Testis (tissue), 3 donors: ENCODE measurements around the gene PAPPA2. TPM values are rescaled to one million over a fixed set of nuclear protein-coding genes. Genes with fewer than 3 reads are reported as not detected.

Source experiments
- DNase-seq: peaks from one replicate; pipeline ENCODE4 v3.0.0-alpha.2; 2019
- H3K27ac ChIP-seq, 2 donors: fragments of 200-600 bp; sonication (generic); one replicate each; pipeline ENCODE4 v1.5.1; 2019
- H3K27me3 ChIP-seq: fragments of 200-600 bp; sonication (generic); one replicate; pipeline ENCODE4 v1.5.1; 2019
- H3K36me3 ChIP-seq: fragments of 200-600 bp; sonication (generic); one replicate; pipeline ENCODE4 v1.5.1; 2017; ENCODE audit warnings: low read depth; ENCODE audit errors: missing control alignments
- H3K4me1 ChIP-seq: fragments of 200-600 bp; sonication (generic); one replicate; pipeline ENCODE4 v1.5.1; 2019
- H3K4me3 ChIP-seq, 2 donors: fragments of 200-600 bp; sonication (generic); one replicate each; pipeline ENCODE4 v1.5.1; 2017 to 2019
- H3K9me3 ChIP-seq: fragments of 200-600 bp; sonication (generic); one replicate; pipeline ENCODE4 v1.5.1; 2017
- CTCF ChIP-seq, 3 experiments: fragments of 450-650 bp in 2 of 3; fragments of 200-600 bp in 1 of 3; sonication (generic) in 1 of 3; IDR thresholded peaks; one replicate each; pipeline ENCODE4 v1.5.1; 2016 to 2019; ENCODE audit warnings: antibody characterized with exemption in 3 of 3, mild to moderate bottlenecking in 2 of 3, moderate library complexity in 1 of 3
- POLR2A ChIP-seq: fragments of 450-650 bp; IDR thresholded peaks from one replicate; pipeline ENCODE4 v1.6.1; 2017; ENCODE audit warnings: antibody characterized with exemption, mild to moderate bottlenecking, moderate library complexity
- WGBS, 2 donors: methylation state at CpG; one replicate each; pipeline ENCODE4 v1.1.5; 2018; 5-methylcytosine and 5-hydroxymethylcytosine counted together
- intact Hi-C: fragments of 100-400 bp; cut with DNase I; formaldehyde crosslinking; loops from one replicate; pipeline ENCODE4 v1.15.1; 2023; ENCODE audit warnings: low total_unique reads
- polyA plus RNA-seq: library from polyadenylated mRNA; stranded (reverse); fragments of 350-450 nt; fragmentation: Illumina TruSeq; extraction: RNeasy Lipid Tissue Mini Kit (QIAGEN cat#74804); gene quantifications from one replicate; pipeline ENCODE4 v1.2.3, GENCODE V29; 2014; ENCODE audit warnings: low read depth, low replicate concordance; ENCODE audit not compliant: insufficient read depth
- total RNA-seq, 2 donors: library from RNA; depleted of rRNA; stranded (reverse); fragments of >200 nt; gene quantifications; one replicate each; pipeline ENCODE4 v1.2.3, GENCODE V29; 2016

The PAPPA2 gene
- total and polyA plus RNA-seq, 3 donors from 2014 or later, result 0.80 to 2.2 (median 2.2) TPM

- intact Hi-C loops, result no loop called here
- H3K36me3 ChIP-seq, result no peaks in the 10 kb centered on the region
- H3K9me3 ChIP-seq, result no peaks in the 10 kb centered on the region
- H3K4me3 ChIP-seq, result no peak overlapping the region
- 81 to 93% methylated on average over 1 of the region's 1 CpG for whole genome bisulfite sequencing, 2 donors
- no peaks in the 10 kb centered on the region for H3K27me3 ChIP-seq
- no peak for DNase-seq
- TF ChIP-seq POLR2A (no peak), CTCF (IDR thresholded peaks at IDR 0.05) (no peak)
- no peak overlapping the region for H3K27ac ChIP-seq
- H3K4me1 ChIP-seq, result no peaks in the 10 kb centered on the region
Observed at GRCh38 chr1:176648556-176648955, 185.6 kb downstream of the PAPPA2 start.

- H3K9me3 ChIP-seq, result no peaks in the 10 kb centered on the region
- H3K36me3 ChIP-seq, result no peaks in the 10 kb centered on the region
- H3K4me3 ChIP-seq, result no peak overlapping the region
- H3K4me1 ChIP-seq, result no peaks in the 10 kb centered on the region
- no peak for DNase-seq
- H3K27ac ChIP-seq, result no peak overlapping the region
- intact Hi-C loops, result no loop called here
- no peaks in the 10 kb centered on the region for H3K27me3 ChIP-seq
- TF ChIP-seq POLR2A, result no peak
- TF ChIP-seq CTCF (IDR thresholded peaks at IDR 0.05), result no peak
- WGBS, 2 donors, result 59 to 64% methylated on average over 3 of the region's 3 CpGs
Observed at GRCh38 chr1:176656257-176656995, 193.5 kb downstream of the PAPPA2 start.

GRCh38 chr1:176669782-176670181 lies 206.8 kb downstream of the PAPPA2 start:
- TF ChIP-seq CTCF (IDR thresholded peaks at IDR 0.05) (no peak), POLR2A (no peak)
- WGBS, 2 donors, result 73 to 85% methylated on average over 2 of the region's 2 CpGs

GRCh38 chr1:176670853-176671252 lies 207.9 kb downstream of the PAPPA2 start:
- TF ChIP-seq POLR2A (no peak), CTCF (IDR thresholded peaks at IDR 0.05) (no peak)
- no peaks in the 10 kb centered on the region for H3K4me1 ChIP-seq
- no peak overlapping the region for H3K27ac ChIP-seq
- intact Hi-C loops, result no loop called here
- no peak for DNase-seq
- no peak overlapping the region for H3K4me3 ChIP-seq
- no peaks in the 10 kb centered on the region for H3K27me3 ChIP-seq
- no peaks in the 10 kb centered on the region for H3K36me3 ChIP-seq
- 79% methylated on average over 3 of the region's 3 CpGs for WGBS, 2 donors
- H3K9me3 ChIP-seq, result no peaks in the 10 kb centered on the region

More at GRCh38 chr1:176669782-176670181, 206.8 kb downstream of the PAPPA2 start:
- no peaks in the 10 kb centered on the region for H3K9me3 ChIP-seq
- no peaks in the 10 kb centered on the region for H3K4me1 ChIP-seq
- no peak overlapping the region for H3K27ac ChIP-seq
- H3K4me3 ChIP-seq, result no peak overlapping the region
- H3K36me3 ChIP-seq, result no peaks in the 10 kb centered on the region
- intact Hi-C loops, result no loop called here
- no peak for DNase-seq
- H3K27me3 ChIP-seq, result no peaks in the 10 kb centered on the region
